T-helper 2 cell treated with Interferon-gamma antibody and Interleukin-4, amounts not matched to agents 5 μg/mL and 100 μg/mL, for 36 hours (primary cell): ENCODE results near the gene TTC33.

ENCODE experiments used
- DNase-seq: peaks from one replicate; pipeline ENCODE4 v3.0.0; 2021; ENCODE audit warnings: low spot score
- H3K27ac Mint-ChIP-seq: one replicate; pipeline ENCODE4 v1.8.0; 2021; ENCODE audit warnings: mild to moderate bottlenecking, mixed read lengths
- H3K27me3 Mint-ChIP-seq: one replicate; pipeline ENCODE4 v1.8.0; 2021; ENCODE audit warnings: low read depth, mixed read lengths
- H3K36me3 Mint-ChIP-seq: one replicate; pipeline ENCODE4 v1.8.0; 2021; ENCODE audit warnings: low read depth, mixed read lengths
- H3K4me1 Mint-ChIP-seq: one replicate; pipeline ENCODE4 v1.8.0; 2021; ENCODE audit warnings: low read depth, mixed read lengths
- H3K4me3 Mint-ChIP-seq: one replicate; pipeline ENCODE4 v1.8.0; 2022; ENCODE audit warnings: mild to moderate bottlenecking, moderate library complexity, mixed read lengths
- H3K9me3 Mint-ChIP-seq: one replicate; pipeline ENCODE4 v1.8.0; 2021; ENCODE audit warnings: mixed read lengths

TTC33 gene

DNA sequence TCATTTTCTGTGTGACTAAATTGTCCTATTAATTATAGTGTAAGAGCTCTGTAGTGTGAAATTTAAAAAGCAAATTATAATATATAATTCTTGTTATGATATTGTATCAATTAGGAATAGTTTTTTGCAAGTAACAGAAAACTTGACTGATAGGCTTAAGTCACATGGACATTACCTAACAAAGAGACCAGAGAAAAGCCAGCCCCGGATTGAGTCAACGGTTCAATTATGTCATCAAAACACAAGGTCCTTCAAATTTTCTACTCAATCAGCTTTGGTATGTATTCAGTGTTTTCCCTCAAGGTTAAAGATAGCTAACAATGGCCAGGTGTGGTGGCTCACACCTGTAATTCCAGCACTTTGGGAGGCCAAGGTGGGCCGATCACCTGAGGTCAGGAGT, 202.8 kb downstream of the TTC33 start:
- Mint-ChIP-seq H3K27ac (no peak overlapping the region), H3K27me3 (no peaks in the 10 kb centered on the region), H3K36me3 (no peaks in the 10 kb centered on the region), H3K4me3 (no peak overlapping the region), H3K9me3 (peaks cover 7% of the 10 kb centered on the region), H3K4me1 (peaks cover 2% of the 10 kb centered on the region)
- DNase-seq: no peak

DNA sequence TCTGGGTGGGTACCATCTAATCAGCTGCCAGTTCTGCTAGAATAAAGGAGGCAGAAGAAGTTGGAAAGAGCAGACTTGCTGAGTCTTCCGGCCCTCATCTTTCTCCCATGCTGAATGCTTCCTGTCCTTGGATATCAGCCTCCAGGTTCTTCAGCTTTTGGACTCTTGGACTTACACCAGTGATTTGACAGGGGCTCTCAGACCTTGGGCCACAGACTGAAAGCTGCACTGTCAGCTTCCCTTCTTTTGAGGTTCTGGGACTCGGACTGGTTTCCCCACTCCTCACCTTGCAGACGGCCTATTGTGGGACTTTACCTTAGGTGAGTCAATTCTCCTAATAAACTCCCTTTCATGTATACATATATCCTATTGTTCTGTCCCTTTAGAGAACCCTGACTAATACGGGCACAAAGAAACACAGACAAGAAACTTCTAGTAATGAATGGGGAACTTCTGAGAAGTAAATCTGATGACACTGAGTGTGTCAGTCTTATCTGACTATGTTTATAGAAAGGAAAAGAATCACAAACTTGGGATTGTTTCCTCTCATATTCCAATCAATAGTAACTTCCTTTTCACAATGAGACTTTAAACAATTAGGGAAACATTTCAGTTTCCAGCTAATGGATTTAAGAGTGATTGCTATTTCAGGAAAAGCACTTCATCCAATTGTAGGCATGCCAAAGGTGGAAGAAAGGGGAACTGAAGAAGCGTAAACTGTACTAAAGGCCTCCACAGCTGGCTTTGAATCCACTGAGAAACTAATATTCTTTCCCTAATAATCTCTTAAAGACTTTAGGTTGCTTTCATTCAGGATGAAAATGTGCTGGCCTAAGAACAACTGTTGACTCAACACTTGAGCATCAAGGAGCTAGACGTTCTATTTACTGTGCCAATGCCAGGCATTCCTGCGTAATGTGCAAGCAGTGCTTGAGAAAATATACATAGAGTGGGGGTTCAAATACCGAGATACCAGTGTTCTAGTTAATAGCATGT, 204.0 kb downstream of the TTC33 start:
- no peak for DNase-seq
- no peaks in the 10 kb centered on the region for H3K27me3 Mint-ChIP-seq
- H3K36me3 Mint-ChIP-seq: no peaks in the 10 kb centered on the region
- peaks cover 7% of the 10 kb centered on the region for H3K9me3 Mint-ChIP-seq
- no peak overlapping the region for H3K4me3 Mint-ChIP-seq
- peaks cover 2% of the 10 kb centered on the region for H3K4me1 Mint-ChIP-seq
- no peak overlapping the region for H3K27ac Mint-ChIP-seq

DNA sequence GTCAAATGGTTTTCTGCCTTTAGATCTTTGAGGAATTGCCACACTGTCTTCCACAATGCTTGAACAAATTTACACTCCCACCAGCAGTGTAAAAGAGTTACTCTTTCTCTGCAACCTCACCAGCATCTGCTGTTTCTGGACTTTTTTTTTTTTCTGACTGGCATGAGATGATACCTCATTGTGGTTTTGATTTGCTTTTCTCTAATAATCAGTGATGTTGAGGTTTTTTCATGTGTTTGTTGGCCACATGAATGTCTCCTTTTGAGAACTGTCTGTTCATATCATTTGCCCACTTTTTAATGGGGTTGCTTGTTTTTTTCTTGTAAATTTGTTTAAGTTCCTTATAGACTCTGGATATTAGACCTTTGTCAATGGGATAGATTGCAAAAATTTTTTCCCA, 205.3 kb downstream of the TTC33 start:
- no peaks in the 10 kb centered on the region for H3K27me3 Mint-ChIP-seq
- H3K4me3 Mint-ChIP-seq: no peak overlapping the region
- no peak overlapping the region for H3K27ac Mint-ChIP-seq
- peaks cover 2% of the 10 kb centered on the region for H3K4me1 Mint-ChIP-seq
- H3K36me3 Mint-ChIP-seq: no peaks in the 10 kb centered on the region
- peaks cover 7% of the 10 kb centered on the region for H3K9me3 Mint-ChIP-seq
- no peak for DNase-seq

DNA sequence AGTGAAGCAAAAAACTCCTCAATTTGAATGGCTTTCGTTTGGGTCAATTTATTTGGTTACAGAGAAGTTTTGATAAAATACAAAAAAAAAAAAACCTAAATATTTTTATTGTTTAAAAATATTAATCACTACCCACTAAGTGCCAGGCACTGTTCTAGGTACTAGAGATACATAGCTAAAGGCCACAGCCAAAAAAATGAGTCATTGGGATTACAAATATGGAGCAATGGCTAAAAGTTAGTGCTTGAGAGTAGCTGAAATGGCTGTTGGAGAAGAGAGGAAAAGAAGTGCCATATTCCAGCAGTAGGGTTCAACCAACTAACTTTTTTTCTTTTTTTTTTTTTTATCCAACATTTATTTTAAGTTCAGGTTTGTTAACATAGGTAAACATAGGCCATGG, 206.1 kb downstream of the TTC33 start:
- H3K4me3 Mint-ChIP-seq: no peak overlapping the region
- H3K27ac Mint-ChIP-seq: no peak overlapping the region
- no peak for DNase-seq
- no peaks in the 10 kb centered on the region for H3K27me3 Mint-ChIP-seq
- H3K4me1 Mint-ChIP-seq: peaks cover 2% of the 10 kb centered on the region
- peaks cover 7% of the 10 kb centered on the region for H3K9me3 Mint-ChIP-seq
- H3K36me3 Mint-ChIP-seq: no peaks in the 10 kb centered on the region

DNA sequence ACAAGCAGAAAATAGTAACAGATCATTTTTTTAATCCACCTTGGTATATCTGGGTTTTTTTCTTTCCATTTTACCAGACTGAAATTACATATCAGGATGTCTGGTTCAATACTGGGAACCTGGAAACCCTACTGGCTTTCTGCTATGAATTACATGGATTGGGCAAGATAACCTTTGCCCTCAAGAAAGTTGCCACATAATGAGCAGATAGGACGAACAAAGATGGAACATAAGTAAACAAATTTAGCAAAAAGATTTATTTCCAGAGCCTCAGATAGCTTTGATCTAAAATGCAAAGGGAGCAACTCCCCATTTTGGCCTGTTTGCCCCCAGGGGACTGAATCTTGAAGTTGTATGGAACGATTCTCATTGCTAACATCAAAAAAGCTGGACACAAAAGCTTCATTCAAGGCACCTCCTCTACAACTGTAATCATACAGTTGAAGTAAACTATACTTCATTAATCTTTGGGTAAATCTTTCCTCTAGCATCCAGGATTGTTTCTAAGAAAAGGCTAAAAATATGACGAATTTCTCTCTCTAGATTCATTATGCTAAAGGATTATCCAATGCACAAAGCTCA, 207.7 kb downstream of the TTC33 start:
- Mint-ChIP-seq H3K36me3 (no peaks in the 10 kb centered on the region), H3K4me1 (no peaks in the 10 kb centered on the region), H3K27ac (no peak overlapping the region), H3K27me3 (no peaks in the 10 kb centered on the region), H3K9me3 (peaks cover 7% of the 10 kb centered on the region), H3K4me3 (no peak overlapping the region)
- no peak for DNase-seq

DNA sequence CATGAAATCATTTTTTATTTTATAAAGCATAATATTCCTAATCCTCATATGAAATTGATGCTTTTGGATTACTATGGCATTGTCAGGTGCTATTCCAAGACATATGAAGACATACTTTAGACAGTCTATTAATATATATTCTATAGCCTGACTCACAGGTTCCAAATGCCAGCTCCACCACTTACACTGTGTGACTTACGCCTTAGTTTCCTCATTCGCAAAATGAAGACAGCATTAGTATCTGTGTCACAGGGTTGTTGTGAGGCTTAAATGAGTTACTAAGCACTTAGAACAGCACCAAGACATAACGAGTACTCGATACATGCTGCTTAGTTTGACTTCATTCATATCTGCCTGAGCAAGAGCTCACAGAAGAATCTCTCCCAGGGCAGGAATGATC, 208.2 kb downstream of the TTC33 start:
- Mint-ChIP-seq H3K27me3 (no peaks in the 10 kb centered on the region), H3K4me3 (no peak overlapping the region), H3K27ac (no peak overlapping the region), H3K9me3 (peaks cover 7% of the 10 kb centered on the region), H3K4me1 (no peaks in the 10 kb centered on the region), H3K36me3 (no peaks in the 10 kb centered on the region)
- DNase-seq: no peak

DNA sequence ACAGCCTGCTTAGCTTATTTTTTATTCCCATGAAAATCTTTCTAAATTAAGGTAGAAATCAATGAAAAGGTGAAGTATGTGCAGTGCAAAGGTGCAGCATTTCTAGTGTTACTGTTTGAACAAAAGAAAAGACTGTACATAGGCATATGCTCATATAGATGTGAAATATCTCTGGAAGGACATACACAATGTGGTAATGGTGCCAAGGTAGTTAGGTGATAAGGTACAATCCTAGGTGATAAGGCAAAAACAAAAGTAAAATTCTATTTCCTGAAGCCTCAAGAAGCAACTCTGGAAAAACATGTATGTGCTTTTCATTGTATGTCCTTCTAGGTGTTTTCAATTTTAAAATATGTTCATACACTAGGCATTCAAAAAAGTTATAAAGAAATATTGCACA, 215.5 kb downstream of the TTC33 start:
- Mint-ChIP-seq H3K4me3 (no peak overlapping the region), H3K4me1 (peaks cover 4% of the 10 kb centered on the region), H3K36me3 (peaks cover 3% of the 10 kb centered on the region), H3K27me3 (peaks cover 3% of the 10 kb centered on the region), H3K27ac (no peak overlapping the region), H3K9me3 (peaks cover 14% of the 10 kb centered on the region)
- no peak for DNase-seq

DNA sequence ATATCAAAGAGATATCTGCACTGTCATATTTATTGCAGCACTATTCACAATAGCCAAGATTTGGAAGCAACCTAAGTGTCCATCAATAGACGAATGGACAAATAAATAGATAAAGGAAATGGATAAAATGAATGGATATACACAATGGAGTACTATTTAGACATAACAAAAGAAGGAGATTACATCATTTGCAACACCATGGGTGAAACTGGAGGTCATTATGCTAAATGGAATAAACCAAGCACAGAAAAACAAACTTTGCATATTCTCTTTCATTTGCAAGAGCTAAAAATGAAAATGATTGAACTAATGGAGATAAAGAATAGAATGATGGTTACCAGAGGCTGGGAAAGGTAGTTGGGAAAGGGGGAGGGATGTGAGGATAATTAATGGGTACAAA, 231.1 kb downstream of the TTC33 start:
- H3K4me1 Mint-ChIP-seq: peaks cover 16% of the 10 kb centered on the region
- peaks cover 19% of the 10 kb centered on the region for H3K9me3 Mint-ChIP-seq
- H3K4me3 Mint-ChIP-seq: no peak overlapping the region
- peaks cover 2% of the 10 kb centered on the region for H3K27me3 Mint-ChIP-seq
- H3K36me3 Mint-ChIP-seq: peaks cover 3% of the 10 kb centered on the region
- H3K27ac Mint-ChIP-seq: no peak overlapping the region
- DNase-seq: no peak

DNA sequence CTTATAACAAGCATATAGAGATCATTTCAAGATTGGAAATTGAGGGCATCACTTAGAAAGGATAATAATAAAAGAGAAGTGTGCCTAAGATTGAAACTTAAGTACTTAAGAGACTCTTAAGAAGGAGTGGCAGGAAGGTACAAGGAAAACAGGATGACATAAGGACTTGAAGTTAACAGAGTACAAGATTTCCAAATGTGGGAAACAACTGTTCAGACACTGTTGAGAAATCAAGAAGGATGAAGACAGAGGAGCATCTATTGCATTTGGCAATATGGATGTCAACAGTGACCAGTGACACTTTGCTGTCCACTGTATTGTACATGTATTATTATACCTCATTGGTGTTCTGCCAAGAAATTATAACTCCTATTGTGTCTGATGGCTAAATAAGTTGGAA, 233.8 kb downstream of the TTC33 start:
- H3K36me3 Mint-ChIP-seq: peaks cover 6% of the 10 kb centered on the region
- peaks cover 2% of the 10 kb centered on the region for H3K27me3 Mint-ChIP-seq
- H3K27ac Mint-ChIP-seq: no peak overlapping the region
- no peak for DNase-seq
- peaks cover 13% of the 10 kb centered on the region for H3K4me1 Mint-ChIP-seq
- peaks cover 19% of the 10 kb centered on the region for H3K9me3 Mint-ChIP-seq
- H3K4me3 Mint-ChIP-seq: no peak overlapping the region

DNA sequence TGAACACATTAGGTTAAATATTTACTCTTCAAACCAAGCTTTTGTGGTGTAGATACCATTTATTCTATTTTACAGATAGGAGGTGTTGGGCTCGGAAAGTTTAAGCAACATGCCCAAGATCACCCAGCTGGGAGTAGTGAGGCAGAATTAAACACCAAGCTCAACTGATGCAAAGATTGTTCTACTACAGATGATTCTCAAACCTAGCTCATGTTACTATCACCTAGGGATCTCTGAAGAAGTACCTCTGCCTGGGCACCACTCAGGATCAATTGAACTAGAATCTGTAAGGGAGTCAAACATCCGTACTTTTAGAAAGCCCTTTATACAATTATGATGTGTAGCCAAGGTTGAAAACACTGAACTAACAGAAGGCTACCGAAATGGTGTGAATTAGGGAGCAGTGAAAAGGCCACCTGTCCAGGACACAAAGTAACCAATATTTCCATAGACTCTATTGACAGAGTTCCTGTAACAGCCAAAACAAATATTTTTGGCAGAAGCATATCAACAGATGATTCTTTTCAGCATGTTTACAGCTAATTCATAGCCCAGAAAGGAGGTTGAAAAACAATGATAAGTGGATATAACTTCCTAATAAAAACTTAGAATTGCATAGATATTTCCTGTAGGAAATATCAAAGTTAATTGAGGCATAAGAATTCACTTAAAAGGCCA, 234.5 kb downstream of the TTC33 start:
- H3K27me3 Mint-ChIP-seq: peaks cover 2% of the 10 kb centered on the region
- H3K27ac Mint-ChIP-seq: no peak overlapping the region
- no peak overlapping the region for H3K4me3 Mint-ChIP-seq
- H3K36me3 Mint-ChIP-seq: peaks cover 6% of the 10 kb centered on the region
- peaks cover 21% of the 10 kb centered on the region for H3K9me3 Mint-ChIP-seq
- peaks cover 15% of the 10 kb centered on the region for H3K4me1 Mint-ChIP-seq
- DNase-seq: no peak

DNA sequence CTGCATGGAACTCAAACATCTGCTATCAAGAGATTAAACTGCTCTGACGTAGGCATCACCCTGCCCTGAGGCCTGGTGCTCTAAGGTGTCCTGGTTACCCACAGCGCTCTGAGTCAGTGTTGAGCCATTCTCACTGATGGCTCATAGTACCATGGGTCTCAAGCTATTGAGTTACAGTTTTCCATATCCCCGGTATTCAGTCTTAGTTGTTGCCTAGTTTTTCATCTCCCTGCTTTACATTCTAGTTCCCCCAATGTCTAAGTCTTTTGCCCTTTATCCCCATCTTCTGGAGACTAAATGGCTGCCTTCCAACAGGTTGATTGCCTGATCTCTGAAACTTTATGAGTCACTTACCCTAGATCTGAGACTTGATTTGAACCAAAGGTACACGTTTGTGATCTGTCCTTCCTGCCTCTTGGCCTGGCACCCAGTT, 237.3 kb downstream of the TTC33 start:
- Mint-ChIP-seq H3K4me3 (no peak overlapping the region), H3K4me1 (peaks cover 37% of the 10 kb centered on the region), H3K9me3 (peaks cover 26% of the 10 kb centered on the region), H3K27me3 (no peaks in the 10 kb centered on the region), H3K27ac (no peak overlapping the region), H3K36me3 (peaks cover 14% of the 10 kb centered on the region)
- no peak for DNase-seq

DNA sequence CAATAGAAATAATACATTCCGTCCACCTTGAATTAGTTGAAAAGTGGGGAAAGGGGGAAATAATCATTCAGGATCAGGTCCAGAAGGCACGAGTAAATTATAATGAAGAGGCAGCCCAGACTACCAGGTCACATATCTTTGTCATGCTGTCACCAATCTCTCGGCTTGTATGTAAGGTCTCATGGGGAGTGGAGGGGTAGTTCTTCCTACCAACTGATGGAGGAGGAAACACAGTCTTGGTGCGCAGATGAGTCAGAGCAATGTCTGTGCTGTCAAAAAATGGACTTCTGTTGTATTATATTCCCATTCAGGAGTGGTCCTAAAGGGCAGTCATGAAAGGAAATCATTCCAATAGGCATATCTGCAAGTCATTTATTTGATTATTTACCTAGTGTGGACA, 240.3 kb downstream of the TTC33 start:
- Mint-ChIP-seq H3K4me3 (peak overlapping the region; percentile 70), H3K9me3 (peaks cover 8% of the 10 kb centered on the region), H3K36me3 (peaks cover 10% of the 10 kb centered on the region), H3K27ac (peak overlapping the region; percentile 64), H3K4me1 (peaks cover 35% of the 10 kb centered on the region), H3K27me3 (no peaks in the 10 kb centered on the region)
- DNase-seq: no peak

DNA sequence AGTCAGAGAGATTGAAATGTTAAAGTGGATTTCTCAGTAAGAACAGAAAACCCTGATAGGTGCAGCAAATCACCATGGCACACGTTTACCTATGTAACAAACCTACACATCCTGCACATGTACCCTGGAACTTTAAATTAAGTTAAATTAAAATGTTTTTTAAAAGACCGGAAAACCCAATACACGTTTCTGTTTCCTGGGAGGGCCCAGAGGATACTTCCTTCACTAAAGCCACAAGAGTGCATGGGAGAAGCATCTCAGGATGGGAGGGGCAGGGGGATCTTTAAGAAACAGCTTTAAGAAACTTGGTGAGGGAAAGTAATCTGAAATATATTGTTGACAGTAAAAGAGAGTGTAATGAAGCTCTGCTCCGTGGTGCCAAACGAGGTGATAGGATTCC, 240.8 kb downstream of the TTC33 start:
- peak overlapping the region; percentile 70 for H3K4me3 Mint-ChIP-seq
- peaks cover 8% of the 10 kb centered on the region for H3K9me3 Mint-ChIP-seq
- no peaks in the 10 kb centered on the region for H3K27me3 Mint-ChIP-seq
- no peak for DNase-seq
- H3K27ac Mint-ChIP-seq: peak overlapping the region; percentile 64
- peaks cover 10% of the 10 kb centered on the region for H3K36me3 Mint-ChIP-seq
- peaks cover 35% of the 10 kb centered on the region for H3K4me1 Mint-ChIP-seq

DNA sequence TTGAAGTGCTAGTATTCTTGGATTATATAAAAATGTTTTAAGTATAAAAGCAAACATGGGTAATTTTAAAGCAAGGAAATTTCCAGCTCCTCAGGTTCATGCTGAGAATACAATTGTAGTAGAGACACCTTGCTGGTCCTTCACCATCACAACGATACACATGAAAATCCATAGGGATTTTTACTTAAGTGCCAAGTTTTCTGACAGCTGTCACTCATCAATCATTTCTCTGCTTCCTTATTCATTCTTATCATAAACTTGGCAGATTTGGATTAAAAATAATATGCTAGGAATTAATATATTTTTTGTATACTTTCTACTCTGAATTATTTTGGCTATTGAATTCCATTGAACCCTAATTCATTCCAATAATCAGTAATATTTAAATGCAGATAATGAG, 244.0 kb downstream of the TTC33 start:
- no peak for DNase-seq
- Mint-ChIP-seq H3K27ac (no peak overlapping the region), H3K27me3 (no peaks in the 10 kb centered on the region), H3K4me1 (peaks cover 30% of the 10 kb centered on the region), H3K36me3 (peaks cover 9% of the 10 kb centered on the region), H3K9me3 (peaks cover 8% of the 10 kb centered on the region), H3K4me3 (no peak overlapping the region)
